GM13977 (cell line): Measurements from ENCODE around the gene MX1.

ENCODE experiments used
- DNase-seq: peaks from one replicate; pipeline ENCODE4 v3.0.0; 2012; ENCODE audit warnings: low spot score
- in situ Hi-C: fragments of 300-500 bp; cut with MboI; formaldehyde crosslinking; loops from one replicate; pipeline ENCODE4 v1.12.0; 2022; ENCODE audit warnings: low sequenced_read_pairs, low pct_unique_long_range_greater_than_20kb, mixed read lengths, inconsistent platforms; ENCODE audit not compliant: unreplicated experiment
- TF ChIP-seq, protein P1 (sequence below): IDR thresholded peaks from 2 replicates; pipeline ENCODE4 v1.5.1; 2012; ENCODE audit warnings: mild to moderate bottlenecking, control low read depth; ENCODE audit not compliant: insufficient read depth; ENCODE audit errors: extremely low read depth, missing control alignments

The MX1 gene

GRCh38 chr21:41426676-41427404 is 801 bp downstream of the MX1 start:
- TF ChIP-seq, protein P1, sequence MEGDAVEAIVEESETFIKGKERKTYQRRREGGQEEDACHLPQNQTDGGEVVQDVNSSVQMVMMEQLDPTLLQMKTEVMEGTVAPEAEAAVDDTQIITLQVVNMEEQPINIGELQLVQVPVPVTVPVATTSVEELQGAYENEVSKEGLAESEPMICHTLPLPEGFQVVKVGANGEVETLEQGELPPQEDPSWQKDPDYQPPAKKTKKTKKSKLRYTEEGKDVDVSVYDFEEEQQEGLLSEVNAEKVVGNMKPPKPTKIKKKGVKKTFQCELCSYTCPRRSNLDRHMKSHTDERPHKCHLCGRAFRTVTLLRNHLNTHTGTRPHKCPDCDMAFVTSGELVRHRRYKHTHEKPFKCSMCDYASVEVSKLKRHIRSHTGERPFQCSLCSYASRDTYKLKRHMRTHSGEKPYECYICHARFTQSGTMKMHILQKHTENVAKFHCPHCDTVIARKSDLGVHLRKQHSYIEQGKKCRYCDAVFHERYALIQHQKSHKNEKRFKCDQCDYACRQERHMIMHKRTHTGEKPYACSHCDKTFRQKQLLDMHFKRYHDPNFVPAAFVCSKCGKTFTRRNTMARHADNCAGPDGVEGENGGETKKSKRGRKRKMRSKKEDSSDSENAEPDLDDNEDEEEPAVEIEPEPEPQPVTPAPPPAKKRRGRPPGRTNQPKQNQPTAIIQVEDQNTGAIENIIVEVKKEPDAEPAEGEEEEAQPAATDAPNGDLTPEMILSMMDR, result no peak
- in situ Hi-C loops, result no loop called here
- no peak for DNase-seq

GRCh38 chr21:41427556-41427955 is 1.5 kb downstream of the MX1 start:
- TF ChIP-seq, protein P1, result no peak
- in situ Hi-C loops, result no loop called here

GRCh38 chr21:41428311-41428710 is 2.3 kb downstream of the MX1 start:
- TF ChIP-seq, protein P1, result no peak
- in situ Hi-C loops, result no loop called here
- DNase-seq, result no peak

More at GRCh38 chr21:41427556-41427955, 1.5 kb downstream of the MX1 start:
- DNase-seq, result no peak

- no peak for DNase-seq
- in situ Hi-C loops, result no loop called here
- TF ChIP-seq, protein P1, result no peak
Observed at GRCh38 chr21:41428847-41429246, 2.8 kb downstream of the MX1 start.

DNA sequence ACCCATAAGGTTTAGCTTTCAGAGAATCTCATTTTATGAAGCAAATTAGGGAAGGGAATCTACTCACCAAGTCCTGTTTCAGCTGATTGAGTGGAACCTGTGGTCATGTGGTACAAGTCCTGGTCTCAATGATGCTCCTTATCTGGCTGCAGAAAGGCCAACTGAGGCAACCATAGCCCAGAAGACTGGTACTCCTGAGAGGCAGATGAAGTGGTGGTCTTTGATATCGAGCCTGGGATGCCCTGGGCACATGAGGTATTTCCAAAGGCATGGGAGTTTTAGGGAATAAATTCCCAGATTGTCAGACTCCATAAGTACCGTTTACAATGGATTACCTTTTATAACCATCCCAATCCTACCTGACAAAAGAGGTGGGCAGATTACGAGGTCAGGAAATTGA is 3.3 kb downstream of the MX1 start:
- in situ Hi-C loops, result no loop called here

DNA sequence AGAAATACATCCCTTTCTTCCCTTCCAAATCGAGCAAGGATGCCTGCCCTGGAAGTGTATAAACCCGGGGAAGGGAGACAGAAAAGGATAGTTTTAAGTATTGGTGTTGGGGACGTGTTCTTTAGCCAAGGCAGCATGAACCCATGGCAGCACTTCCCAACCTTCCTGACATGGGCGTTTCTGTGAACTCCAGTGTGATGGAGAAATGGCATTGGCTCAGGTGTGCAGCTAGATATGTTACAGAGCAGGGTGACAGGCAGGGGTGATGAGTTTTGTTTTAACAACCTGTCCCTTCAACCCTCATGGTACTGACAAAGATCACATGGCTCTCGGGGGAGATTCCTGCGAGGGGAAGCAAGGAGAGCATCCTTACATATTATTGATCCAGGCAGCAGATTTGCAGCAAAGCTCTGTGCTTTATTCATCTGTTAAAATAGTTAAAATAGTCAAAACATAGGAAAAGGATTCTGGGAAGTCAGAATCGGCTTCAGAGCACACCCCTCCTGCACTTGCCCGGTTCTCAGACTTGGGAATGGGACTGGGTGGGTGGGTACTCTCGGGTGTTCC is 4.0 kb downstream of the MX1 start:
- TF ChIP-seq, protein P1, result no peak
- in situ Hi-C loops, result no loop called here
- DNase-seq, result no peak

More for the DNA sequence above, 3.3 kb downstream of the MX1 start:
- no peak for DNase-seq
- TF ChIP-seq, protein P1, result no peak
